Right renal cortex interstitium (tissue), 3 donors: ENCODE measurements around the gene TAMALIN. TPM values are rescaled to one million over a fixed set of nuclear protein-coding genes. Genes with fewer than 3 reads are reported as not detected.

Experiments used
- DNase-seq, 3 donors: peaks; one replicate each; pipeline ENCODE4 v3.0.0-alpha.2; 2013; ENCODE audit warnings: low read depth in 3 of 3, low spot score in 2 of 3
- polyA plus RNA-seq, 3 donors: library from polyadenylated mRNA; unstranded; fragments of 120-200 nt; gene quantifications; one replicate each; pipeline ENCODE4 v1.2.1, GENCODE V29; 2013; ENCODE audit not compliant: insufficient read length in 3 of 3

TAMALIN gene
- polyA plus RNA-seq, 3 donors = 15.7 to 16.5 (median 16.5) TPM

GRCh38 chr12:52063981-52064649 lies 57.4 kb downstream of the TAMALIN start:
- DNase-seq = no peak

Other genes starting within 250 kb of the TAMALIN start
- gene FIGNL2, start 158.2 kb upstream of the TAMALIN start, polyA plus RNA-seq = 1 to 10 TPM; 3.2 to 3.3 (median 3.3) TPM
- gene ANKRD33, start 118.8 kb upstream of the TAMALIN start, polyA plus RNA-seq = under 1 TPM; 0.10 to 0.12 (median 0.10) TPM
- 10 to 100 TPM; 30.9 to 36.5 (median 34.3) TPM for gene ACVRL1, start 99.4 kb upstream of the TAMALIN start, polyA plus RNA-seq
- 10 to 100 TPM; 58.9 to 61.0 (median 60.5) TPM for gene ACVR1B, start 55.2 kb upstream of the TAMALIN start, polyA plus RNA-seq
- gene NR4A1, start 44.5 kb downstream of the TAMALIN start, polyA plus RNA-seq = 10 to 100 TPM in 2 of 3 donors, 1 to 10 TPM in 1; 10.0 to 52.2 (median 14.2) TPM
- gene ATG101, start 63.0 kb downstream of the TAMALIN start, polyA plus RNA-seq = 10 to 100 TPM; 24.9 to 31.9 (median 30.5) TPM
- under 1 TPM; 0.36 to 0.96 (median 0.39) TPM for gene SMIM41, start 72.8 kb downstream of the TAMALIN start, polyA plus RNA-seq
- gene KRT80, start 185.1 kb downstream of the TAMALIN start, polyA plus RNA-seq = under 1 TPM; 0.64 to 0.89 (median 0.76) TPM
- 100 to 1,000 TPM in 1 of 3 donors, 10 to 100 TPM in 2; 35.1 to 109 (median 56.3) TPM for gene KRT7, start 226.3 kb downstream of the TAMALIN start, polyA plus RNA-seq